ENCODE data around the gene AADACL3.
"Not testable (repeated sequence)": the region's sequence is repeated elsewhere in the genome, so short reads cannot be mapped to it uniquely, and the experiment has no call there.

AADACL3 gene, protein sequence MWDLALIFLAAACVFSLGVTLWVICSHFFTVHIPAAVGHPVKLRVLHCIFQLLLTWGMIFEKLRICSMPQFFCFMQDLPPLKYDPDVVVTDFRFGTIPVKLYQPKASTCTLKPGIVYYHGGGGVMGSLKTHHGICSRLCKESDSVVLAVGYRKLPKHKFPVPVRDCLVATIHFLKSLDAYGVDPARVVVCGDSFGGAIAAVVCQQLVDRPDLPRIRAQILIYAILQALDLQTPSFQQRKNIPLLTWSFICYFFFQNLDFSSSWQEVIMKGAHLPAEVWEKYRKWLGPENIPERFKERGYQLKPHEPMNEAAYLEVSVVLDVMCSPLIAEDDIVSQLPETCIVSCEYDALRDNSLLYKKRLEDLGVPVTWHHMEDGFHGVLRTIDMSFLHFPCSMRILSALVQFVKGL

DNA sequence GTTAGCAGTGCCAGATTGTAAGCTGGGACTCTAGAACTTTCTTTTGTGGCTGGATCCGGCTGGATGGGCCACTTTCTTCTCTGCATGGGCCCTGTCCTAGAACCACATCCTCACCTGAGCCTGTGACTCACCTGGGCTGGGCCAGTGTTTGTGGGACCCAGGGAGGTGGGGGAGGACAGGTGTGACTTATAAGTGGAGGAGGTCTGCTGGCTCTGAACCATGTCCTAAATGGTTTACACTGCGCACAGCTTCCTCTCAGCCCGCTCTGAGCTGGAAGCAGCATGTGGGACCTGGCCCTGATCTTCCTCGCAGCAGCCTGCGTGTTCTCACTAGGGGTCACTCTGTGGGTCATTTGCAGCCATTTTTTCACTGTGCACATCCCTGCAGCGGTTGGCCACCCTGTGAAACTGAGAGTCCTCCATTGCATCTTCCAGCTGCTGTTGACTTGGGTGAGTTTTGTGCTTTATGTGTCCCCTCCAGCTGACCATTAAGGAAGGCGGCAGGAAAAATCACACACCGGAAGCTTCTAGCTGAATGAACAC lies at the start of gene AADACL3:
Gene AADACL3, plus strand, starts transcription at position 215 of the 542 bp plus-strand sequence. Its CDS starts 67 bp downstream, at position 282.
- no peak for DNase-seq

DNA sequence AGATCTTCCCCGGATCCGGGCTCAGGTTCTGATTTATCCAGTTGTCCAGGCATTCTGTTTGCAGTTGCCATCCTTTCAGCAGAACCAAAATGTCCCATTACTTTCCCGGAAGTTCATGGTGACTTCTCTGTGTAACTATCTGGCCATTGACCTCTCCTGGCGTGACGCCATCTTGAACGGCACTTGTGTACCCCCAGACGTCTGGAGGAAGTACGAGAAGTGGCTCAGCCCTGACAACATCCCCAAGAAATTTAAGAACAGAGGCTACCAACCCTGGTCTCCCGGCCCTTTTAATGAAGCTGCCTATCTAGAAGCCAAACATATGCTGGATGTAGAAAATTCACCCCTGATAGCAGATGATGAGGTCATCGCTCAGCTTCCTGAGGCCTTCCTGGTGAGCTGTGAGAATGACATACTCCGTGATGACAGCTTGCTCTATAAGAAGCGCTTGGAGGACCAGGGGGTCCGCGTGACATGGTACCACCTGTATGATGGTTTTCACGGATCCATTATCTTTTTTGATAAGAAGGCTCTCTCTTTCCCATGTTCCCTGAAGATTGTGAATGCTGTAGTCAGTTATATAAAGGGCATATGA lies 49.7 kb upstream of the AADACL3 start:
- peak; percentile 50 for DNase-seq

DNA sequence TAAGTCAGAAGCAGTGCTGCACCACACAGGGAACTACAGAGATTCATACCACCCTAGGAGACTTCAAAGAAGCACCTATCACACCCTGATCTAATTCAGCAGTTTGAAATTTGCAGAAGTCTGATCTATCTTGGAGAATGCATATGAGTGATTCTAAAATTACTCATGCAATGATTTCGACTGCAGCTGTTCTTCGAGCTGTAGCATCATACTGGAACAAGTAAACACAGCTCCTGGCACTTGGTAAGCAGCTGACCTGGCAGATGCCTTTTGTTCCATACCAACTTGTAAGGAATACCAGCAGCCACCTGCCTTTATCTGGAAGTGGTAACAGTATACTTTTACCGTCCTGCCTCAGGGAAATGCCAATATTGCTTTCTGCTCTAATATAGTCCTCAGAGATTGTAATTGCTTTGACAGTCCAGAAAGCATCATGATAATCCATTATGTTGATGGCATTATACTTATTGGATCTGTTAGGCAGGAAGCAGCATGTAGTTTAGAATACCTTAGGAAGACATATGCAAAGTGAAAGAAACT lies 46.3 kb upstream of the AADACL3 start:
- no peak for DNase-seq

DNA sequence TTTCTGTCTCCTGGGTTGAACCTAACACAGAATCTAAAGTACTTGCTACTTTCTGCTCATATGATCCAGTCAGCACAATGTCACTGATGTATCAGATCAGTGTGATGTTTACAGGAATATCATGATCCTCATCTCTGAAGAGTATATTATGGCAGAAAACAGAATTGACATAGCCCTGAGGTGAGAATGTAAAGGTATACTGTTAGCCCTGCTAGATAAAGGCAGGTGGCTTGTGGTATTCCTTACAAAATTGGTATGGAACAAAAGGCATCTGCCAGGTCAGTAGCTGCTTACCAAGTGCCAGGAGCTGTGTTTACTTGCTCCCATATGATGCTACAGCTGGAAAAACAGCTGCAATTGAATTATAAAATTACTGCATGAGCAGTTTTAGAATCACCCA lies 41.6 kb upstream of the AADACL3 start:
- no peak for DNase-seq

DNA sequence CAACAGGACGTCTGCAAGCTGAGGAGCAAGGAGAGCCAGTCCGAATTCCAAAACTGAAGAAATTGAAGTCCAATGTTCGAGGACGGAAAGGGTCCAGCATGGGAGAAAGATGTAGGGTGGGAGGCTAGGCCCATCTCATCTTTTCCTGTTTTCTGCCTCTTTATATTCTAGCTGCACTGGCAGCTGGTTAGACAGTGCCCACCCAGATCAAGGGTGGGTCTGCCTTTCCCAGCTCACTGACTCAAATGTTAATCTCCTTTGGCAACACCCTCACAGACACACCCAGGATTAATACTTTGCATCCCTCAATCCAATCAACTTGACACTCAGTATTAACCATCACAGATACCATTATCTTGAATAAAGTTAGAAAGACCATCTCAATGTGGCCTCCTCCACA lies 39.8 kb upstream of the AADACL3 start:
- DNase-seq: not testable (repeated sequence)

DNA sequence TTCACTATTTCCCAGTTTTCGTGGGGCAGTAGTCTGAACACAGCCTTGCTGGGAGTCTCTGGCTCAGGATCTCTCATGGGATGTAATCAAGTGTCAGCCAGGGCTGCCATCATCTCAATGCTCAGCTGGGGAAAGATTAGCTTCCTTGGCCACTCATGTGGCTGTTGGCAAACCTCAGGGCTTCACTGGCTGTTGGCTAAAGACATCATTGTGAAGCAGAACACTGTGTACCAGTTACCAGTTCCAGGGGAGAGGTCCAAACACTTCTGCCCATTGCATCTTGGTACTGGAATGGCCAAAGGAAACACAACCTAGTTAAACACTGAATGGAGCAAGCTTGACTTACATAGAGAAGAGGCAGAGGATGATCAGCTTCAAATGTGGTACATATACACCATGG lies 38.3 kb upstream of the AADACL3 start:
- DNase-seq: no peak

DNA sequence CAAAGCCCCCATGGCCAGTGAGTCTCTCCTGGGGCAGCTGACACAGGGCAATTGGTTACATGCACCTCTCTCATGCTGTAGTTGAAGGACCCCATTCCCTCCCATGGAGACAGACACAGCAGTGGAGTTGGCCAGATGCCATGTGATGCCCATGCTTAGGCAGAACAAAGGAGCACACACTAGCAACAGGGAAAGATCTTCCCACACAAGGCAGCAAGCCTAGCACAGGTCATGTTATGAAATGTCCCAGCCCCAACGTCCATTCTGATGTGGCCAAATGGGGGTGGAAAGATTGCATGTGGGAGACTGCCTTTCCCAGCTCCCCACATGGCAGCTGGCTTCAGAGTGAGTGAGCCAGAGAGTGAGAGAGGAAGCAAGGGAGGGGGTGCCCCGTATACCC lies 37.6 kb upstream of the AADACL3 start:
- DNase-seq: no peak

DNA sequence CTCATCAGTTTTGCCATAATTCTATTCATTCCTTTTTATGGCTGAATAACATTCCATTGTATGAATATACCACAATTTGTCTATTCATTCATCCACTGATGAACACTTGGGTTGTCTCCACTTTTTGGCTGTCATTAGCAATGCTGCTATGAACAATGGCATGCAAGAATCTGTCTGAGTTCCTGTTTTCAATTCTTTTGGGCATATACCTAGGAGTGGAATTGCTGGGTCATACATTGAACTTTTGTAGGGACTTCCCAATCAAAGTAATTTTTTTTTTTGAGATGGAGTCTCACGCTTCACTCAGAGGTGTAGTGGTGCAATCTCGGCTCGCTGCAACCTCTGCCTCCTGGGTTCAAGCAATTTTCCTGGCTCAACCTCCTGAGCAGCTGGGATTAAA lies 37.1 kb upstream of the AADACL3 start:
- DNase-seq: no peak

DNA sequence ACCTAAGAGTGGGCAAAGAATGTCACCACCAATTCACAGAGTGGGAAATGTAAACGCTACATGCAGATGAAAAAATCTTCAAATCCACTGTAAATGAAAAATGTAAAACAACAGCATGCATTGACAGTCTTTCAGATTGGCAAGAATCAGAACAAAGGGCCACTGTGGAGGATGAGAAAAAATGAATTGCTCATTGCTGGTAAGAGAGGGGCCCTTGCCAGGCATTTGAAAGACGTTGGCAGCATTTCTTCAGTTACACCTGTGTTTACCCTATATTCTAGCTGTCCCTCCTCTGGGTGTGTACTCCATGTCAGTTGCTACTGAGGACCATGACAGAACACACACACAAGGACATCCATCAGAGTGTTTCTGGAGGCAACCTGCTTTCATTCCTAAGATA lies 25.8 kb upstream of the AADACL3 start:
- DNase-seq: no peak

DNA sequence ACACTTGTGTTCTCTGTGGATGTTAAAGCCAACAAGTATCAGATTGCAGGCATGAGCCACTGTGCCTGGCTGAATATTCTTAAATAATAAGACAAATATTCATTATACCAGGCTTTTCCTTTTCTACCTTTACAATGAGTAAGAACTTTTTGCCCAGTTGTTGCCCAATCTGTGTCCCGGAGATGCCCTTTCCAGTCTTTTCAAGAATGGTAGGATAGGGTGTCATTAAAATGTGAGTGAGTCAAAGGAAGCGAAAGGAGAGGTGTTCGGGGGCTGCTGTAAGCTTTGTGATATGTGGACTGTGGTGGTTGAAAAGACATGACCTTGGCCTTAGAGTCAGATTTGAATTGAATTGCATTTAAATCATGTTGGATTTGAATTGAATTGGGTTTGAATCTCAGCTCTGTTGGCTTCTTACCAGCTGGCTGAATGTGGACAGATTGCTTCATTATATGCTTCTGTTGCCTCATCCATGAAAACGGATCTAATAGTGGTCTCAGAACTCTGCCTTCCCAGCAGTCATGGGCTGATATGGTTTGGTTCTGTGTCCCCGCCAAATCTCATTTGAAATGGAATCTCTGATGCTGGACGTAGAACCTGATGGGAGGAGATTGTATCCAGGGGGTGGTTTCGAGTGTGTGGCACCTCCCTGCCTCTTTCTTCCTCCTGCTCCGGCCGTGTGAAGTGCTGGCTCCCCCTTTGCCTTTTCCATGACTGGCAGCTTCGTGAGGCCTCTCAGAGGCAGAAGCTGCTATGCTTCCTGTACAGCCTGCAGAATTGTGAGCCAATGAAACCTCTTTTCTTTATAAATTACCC lies 22.7 kb upstream of the AADACL3 start:
- peak; percentile 25 for DNase-seq

DNA sequence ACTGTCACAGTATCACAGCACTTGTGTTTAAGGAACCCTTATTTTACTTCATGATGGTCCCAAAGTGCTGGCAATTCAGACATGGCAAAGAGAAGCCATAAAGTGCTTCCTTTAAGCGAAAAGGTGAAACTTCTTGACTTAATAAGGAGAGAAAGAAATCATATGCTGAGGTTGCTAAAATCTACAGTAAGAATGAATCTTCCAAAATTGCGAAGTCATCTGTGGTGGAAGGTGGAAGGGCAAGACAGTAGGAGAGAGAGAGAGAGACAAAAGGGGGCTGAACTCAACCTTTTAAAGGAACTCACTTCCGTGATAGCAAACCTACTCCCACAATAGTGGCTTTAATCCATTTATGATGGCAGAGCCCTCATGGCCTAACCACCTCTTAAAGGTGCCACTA lies 19.3 kb upstream of the AADACL3 start:
- DNase-seq: no peak

DNA sequence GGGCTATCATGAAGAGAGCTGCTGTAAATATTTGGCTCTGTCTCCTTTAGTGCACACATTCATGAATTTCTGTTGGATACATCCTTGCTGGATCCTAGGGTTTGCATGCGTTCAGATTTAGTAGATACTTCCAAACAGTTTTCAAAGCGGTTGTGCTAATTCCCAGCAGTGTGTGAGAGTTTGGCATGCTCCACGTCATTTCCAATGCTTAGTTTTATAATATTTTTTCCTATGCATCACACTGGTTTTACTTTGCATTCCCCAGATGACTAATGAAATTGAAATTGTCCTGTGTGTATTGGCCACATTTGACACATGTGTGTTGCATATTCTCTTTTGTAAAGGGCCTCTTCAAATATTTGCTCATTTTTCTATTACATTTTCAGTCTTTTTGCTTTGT lies 18.5 kb upstream of the AADACL3 start:
- no peak for DNase-seq

DNA sequence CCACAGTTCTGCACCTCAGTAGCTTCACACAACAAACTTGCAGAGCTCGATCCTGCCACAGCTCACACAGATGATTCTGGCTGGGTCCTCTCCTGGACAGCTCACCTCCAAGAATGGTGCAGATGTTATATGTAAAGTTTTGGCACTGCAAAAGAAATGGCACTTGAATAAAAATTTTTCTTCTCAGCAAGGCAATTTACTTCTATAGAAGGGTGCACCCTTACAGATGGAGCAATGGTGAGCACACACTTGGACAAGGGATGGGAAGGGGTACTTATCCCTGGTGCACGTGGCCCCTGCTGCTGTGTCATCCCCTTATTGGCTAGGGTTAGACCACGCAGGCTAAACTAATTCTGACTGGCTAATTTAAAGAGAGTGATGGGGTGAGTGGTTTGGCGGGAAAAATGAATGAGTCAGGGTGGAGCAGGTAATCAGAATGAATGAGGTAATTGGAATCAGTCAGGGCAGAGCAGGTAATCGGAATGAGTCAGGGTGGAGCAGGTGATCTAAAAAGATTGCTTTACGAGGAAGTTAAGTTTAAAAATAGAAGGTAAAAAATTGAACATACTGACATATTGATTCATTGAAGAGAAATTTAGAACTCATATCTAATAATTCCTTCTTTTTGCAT lies 12.0 kb upstream of the AADACL3 start:
- DNase-seq: no peak

DNA sequence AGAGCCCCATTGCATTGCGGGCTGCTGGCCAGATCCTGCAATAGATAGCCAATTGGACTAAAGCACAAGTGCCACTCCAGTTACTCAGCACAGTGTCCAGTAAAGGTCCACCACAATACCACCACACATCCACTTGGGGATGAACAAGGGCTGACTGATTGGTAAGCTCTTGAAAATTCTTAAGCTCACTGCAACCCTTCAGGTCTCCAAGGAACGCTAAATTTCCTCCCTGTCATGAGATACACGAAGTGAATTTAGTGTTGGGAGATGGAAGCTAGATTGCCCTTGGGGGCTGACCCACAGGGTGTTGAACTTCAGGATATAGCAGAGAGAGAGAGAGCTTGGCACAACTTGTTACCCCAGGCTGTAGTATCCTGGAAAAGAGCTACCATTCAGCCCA lies 9.8 kb upstream of the AADACL3 start:
- no peak for DNase-seq

DNA sequence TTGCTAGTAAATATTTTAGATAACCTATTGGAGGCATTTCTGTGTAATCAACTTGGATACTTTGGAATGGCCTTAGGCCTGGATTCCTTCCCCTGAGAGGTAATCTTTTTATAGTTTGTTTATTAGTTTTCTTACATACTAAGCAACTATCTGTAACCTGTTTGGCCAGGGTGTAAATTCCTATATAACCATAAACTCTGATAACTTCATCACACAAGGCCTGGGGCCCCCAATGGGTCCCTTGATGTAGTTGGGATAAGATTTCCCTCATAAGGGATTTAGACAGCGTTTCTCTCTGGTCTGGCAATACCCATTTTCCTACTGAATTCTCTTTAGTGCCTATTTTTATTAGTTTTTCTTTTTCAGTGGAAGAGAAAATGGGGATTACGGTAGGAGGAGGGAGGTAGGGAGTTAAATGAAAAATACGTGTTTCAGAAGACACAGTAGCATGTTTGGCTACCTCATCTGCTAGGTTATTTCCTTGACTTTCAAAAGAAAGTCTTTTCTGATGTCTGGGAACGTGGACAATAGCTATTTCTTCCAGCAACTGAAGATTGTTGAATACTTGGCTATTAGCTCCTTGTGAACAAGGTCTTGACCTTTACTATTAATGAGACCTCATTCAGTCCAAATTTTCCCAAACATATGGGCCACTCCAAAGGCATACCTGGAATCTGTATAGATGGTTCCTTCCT lies 7.4 kb upstream of the AADACL3 start:
- peak; percentile 36 for DNase-seq

DNA sequence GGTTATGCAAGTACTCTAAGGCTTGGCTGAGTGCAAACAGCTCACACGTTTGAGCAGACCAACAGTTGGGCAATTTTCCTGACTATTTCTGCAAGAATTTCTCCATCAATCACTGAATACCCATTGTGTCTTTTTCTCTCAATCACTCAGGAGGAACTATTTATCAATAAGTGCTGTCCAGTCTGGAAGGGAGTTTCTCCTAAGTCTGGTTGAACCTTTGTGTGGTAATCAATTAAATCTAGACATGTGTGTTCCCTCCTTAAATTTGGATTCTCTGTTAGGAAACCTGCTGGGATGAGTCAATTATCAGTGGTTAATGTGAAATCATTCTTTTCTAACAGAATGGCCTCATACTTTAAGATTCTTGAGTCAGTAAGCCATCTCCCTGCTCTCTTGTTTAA lies 6.8 kb upstream of the AADACL3 start:
- peak; percentile 68 for DNase-seq

DNA sequence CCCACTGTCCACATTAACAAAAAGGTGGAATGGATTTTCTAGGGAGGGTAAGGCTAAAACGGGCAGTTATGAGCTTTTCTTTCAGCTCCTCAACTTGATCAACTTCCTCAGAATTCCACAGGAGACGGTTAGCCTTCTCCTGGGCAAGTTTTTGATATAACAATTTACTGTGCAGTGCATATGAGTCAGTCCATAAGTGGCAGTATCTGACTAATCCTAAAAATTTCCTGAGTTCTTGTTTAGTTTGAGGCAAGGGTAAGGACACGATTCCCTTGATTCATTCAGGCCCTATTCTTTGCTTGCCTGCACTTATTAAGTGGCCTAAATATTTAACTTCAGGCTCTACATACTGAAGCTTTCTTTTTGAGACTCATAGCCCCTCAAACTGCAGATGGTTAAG lies 6.2 kb upstream of the AADACL3 start:
- DNase-seq: peak; percentile 66

DNA sequence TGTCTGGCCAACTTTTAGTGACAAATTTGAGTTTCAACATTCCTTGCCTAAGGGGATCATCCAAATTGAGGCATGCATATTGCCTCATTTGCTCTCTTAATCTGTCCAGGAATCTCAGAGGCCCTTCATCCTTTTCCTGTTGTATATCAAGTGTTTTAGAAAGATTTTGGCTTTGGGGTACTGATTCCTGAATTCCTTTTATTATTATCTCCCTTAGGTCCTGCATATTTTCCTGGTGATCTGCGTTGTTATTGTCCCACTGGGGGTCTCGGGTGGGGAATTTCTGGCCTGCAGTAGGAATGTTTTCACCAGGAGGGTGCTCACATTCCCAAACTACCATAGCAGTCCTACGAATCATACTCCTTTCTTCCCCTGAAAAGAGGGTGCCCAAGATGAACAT lies 4.4 kb upstream of the AADACL3 start:
- DNase-seq: peak; percentile 66

DNA sequence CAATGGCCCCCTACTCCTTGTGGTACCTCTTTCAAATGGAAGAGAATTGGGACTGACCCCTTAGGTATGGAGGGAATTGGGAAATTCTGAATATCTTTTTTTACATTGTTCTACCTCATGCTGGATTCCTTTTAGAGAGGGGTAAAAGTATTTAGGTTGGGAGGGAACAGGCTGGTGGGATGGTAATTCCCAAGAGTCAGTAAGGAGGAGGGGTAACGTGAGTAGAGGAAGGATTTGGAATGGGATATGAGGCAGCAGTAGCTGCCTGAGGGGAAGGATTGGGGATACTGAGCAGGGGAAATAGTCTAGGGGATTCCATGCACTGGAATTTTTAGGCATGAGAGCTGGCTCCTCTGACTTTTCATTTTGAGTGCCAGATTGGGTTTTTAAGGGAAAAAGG lies 3.8 kb upstream of the AADACL3 start:
- DNase-seq: peak; percentile 23

DNA sequence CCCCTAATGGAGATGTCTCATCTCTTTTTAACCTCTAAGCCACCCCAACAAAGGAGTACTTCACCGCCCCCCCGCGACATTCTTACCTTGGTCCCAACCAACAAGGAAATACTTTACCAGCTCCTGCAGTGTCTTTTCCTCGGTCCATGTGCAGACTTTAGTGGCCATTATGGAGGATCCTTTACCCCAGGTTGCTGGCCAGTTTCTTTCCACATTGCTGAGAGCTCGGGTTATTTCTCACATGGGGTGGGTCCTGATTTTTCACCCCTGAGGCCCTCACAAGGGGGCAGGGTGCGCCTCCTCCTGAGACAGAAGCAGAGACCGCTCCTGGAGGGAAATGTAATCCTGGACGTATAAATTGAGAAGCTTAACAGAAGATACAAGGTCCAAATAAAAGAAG lies 3.0 kb upstream of the AADACL3 start:
- DNase-seq: no peak

DNA sequence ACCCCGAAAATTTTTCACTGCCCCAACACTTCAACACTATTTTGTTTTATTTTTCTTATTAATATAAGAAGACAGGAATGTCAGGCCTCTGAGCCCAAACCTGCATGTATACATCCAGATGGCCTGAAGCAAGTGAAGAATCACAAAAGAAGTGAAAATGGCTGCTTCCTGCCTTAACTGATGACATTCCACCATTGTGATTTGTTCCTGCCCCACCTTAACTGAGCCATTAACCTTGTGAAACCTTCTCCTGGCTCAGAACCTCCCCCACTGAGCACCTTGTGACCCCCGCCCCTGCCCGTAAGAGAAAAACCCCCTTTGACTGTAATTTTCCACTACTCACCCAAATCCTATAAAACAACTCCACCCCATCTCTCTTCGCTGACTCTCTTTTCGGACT lies 2.3 kb upstream of the AADACL3 start:
- DNase-seq: not testable (repeated sequence)
